ENCODE results near the gene ZBTB43.

- TF ChIP-seq REST (IDR thresholded peaks at IDR 0.05; ENCODE audit: low read depth), result no peak
- TF ChIP-seq TCF12 (IDR thresholded peaks at IDR 0.05; ENCODE audit: low read depth), result no peak
- TF ChIP-seq YY1 (IDR thresholded peaks at IDR 0.05; ENCODE audit: low read depth), result no peak
- TF ChIP-seq RAD21 (IDR thresholded peaks at IDR 0.05; ENCODE audit: low read depth), result no peak
- TF ChIP-seq CEBPB (IDR thresholded peaks at IDR 0.05), result no peak
- TF ChIP-seq NFIC (IDR thresholded peaks at IDR 0.05), result no peak
- TF ChIP-seq EP300 (IDR thresholded peaks at IDR 0.05; ENCODE audit: borderline replicate concordance), result no peak
- no peak for TF ChIP-seq MAX (IDR thresholded peaks at IDR 0.05)
Measured at GRCh38 chr9:126880226-126880946, 75.5 kb downstream of the ZBTB43 start.
